H4 (cell line): ENCODE data around the gene MRRF. TPM values are rescaled to one million over a fixed set of nuclear protein-coding genes. Genes with fewer than 3 reads are reported as not detected.

Source experiments
- DNase-seq: peaks from one replicate; pipeline ENCODE4 v3.0.0-alpha.2; 2015; ENCODE audit warnings: low spot score
- total RNA-seq: library from RNA; depleted of rRNA; stranded (reverse); fragments of >200 nt; shearing (Covaris generic); gene quantifications from 2 replicates; pipeline ENCODE4 v1.2.3, GENCODE V29; 2014; rRNA removed

Gene MRRF
- total RNA-seq, 1 experiment from 2014 or later = 77.7 TPM

DNA sequence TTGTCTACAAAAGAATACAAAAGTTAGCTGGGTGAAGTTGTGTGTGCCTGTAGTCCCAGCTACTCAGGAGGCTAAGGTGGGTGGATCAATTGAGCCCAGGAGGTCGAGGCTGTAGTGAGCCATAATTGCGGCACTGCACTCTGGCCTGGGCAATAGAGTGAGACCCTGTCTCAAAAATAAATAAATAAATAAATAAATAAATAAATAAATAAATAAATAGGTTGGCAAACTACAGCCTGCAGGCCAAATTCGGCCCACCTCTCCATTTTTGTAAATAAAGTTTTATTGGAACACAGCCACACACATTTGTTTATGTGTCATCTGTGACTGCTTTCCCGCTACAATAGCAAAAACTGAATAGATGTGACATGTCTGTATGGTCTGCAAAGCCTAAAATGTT is 115.6 kb downstream of the MRRF start:
- no peak for DNase-seq

Other genes with a start within 250 kb of the MRRF start
- gene TTLL11, start 171.6 kb upstream of the MRRF start, total RNA-seq = 1.2 and 2.0 TPM in 2 replicates
- 69.3 and 88.0 TPM in 2 replicates for gene NDUFA8, start 105.1 kb upstream of the MRRF start, total RNA-seq
- not detected in 2 replicates for gene MORN5, start 105.0 kb upstream of the MRRF start, total RNA-seq
- 0.90 and 1.4 TPM in 2 replicates for gene LHX6, start 35.9 kb upstream of the MRRF start, total RNA-seq
- gene RBM18, start within 50 bp of the MRRF start, total RNA-seq = 9.1 and 15.7 TPM in 2 replicates
- gene PTGS1, start 106.1 kb downstream of the MRRF start, total RNA-seq = 0.37 and 0.74 TPM in 2 replicates
- gene OR1J1, start 213.0 kb downstream of the MRRF start, total RNA-seq = not detected in 2 replicates
- gene OR1J2, start 245.9 kb downstream of the MRRF start, total RNA-seq = not detected in 2 replicates